ENCODE data around the gene ZNF132. TPM values are rescaled to one million over a fixed set of nuclear protein-coding genes. Genes with fewer than 3 reads are reported as not detected.
A peak's percentile ranks its signal among the peaks of the same experiment; 100 is the strongest.
"Not testable (repeated sequence)": the region's sequence is repeated elsewhere in the genome, so short reads cannot be mapped to it uniquely, and the experiment has no call there.

ZNF132 gene
- total RNA-seq: 7.0 TPM

GRCh38 chr19:58439576-58440554 lies at the start of gene ZNF132:
Gene ZNF132 (minus strand): TSS chr19:58440153. CDS start chr19:58439821, 332 bp downstream.
- DNase-seq: peak; percentile 100

- DNase-seq: not testable (repeated sequence)
Observed at GRCh38 chr19:58484349-58484748, 44.4 kb upstream of the ZNF132 start.

GRCh38 chr19:58483776-58484175 lies 43.8 kb upstream of the ZNF132 start:
- DNase-seq: no peak

GRCh38 chr19:58482372-58482771 lies 42.4 kb upstream of the ZNF132 start:
- no peak for DNase-seq

GRCh38 chr19:58480831-58481230 lies 40.9 kb upstream of the ZNF132 start:
- DNase-seq: no peak

- DNase-seq: no peak
Observed at GRCh38 chr19:58480481-58480830, 40.5 kb upstream of the ZNF132 start.

- no peak for DNase-seq
Observed at GRCh38 chr19:58479736-58480480, 40.0 kb upstream of the ZNF132 start.

GRCh38 chr19:58479303-58479702 lies 39.4 kb upstream of the ZNF132 start:
- DNase-seq: no peak

GRCh38 chr19:58477871-58478270 lies 37.9 kb upstream of the ZNF132 start:
- DNase-seq: no peak

- DNase-seq: no peak
Observed at GRCh38 chr19:58477130-58477529, 37.2 kb upstream of the ZNF132 start.

- no peak for DNase-seq
Observed at GRCh38 chr19:58476498-58477015, 36.6 kb upstream of the ZNF132 start.

GRCh38 chr19:58475714-58476497 lies 36.0 kb upstream of the ZNF132 start, which contains the start of gene ZNF446:
Gene ZNF446 (plus strand): TSS chr19:58476352. CDS start chr19:58477219, 867 bp downstream.
- peak; percentile 98 for DNase-seq

GRCh38 chr19:58474997-58475713 lies 35.2 kb upstream of the ZNF132 start:
- DNase-seq: no peak

- no peak for DNase-seq
Observed at GRCh38 chr19:58474291-58474996, 34.5 kb upstream of the ZNF132 start.

- no peak for DNase-seq
Observed at GRCh38 chr19:58473775-58474174, 33.8 kb upstream of the ZNF132 start.

- no peak for DNase-seq
Observed at GRCh38 chr19:58471736-58472135, 31.8 kb upstream of the ZNF132 start.

- not testable (repeated sequence) for DNase-seq
Observed at GRCh38 chr19:58470837-58471543, 31.0 kb upstream of the ZNF132 start.

GRCh38 chr19:58469241-58470013 lies 29.5 kb upstream of the ZNF132 start:
- no peak for DNase-seq

- DNase-seq: no peak
Observed at GRCh38 chr19:58468216-58468839, 28.4 kb upstream of the ZNF132 start.

Data from tongue (tissue), 2 donors.